WTC11 (cell line): ENCODE measurements around the gene RELT. TPM values are rescaled to one million over a fixed set of nuclear protein-coding genes. Genes with fewer than 3 reads are reported as not detected.

ENCODE experiments used
- ATAC-seq: fragments of 200-7000 bp; cut with Tn5 transposase; 2 replicates; pipeline ENCODE4 v1.10.0; 2021; ENCODE audit warnings: mild to moderate bottlenecking, moderate library complexity
- CTCF ChIA-PET: fragments of 300-600 bp; sonication (Branson Sonifier 250); formaldehyde crosslinking; loops from one replicate; lab custom pipeline; 2021; ENCODE audit warnings: antibody characterized with exemption; lab: Charles Lee
- POLR2A ChIA-PET: fragments of 350-600 bp; sonication (Branson Sonifier 250); formaldehyde crosslinking; loops from one replicate; lab custom pipeline; 2021; ENCODE audit warnings: antibody characterized with exemption; lab: Charles Lee
- DNase-seq: peaks from one replicate; pipeline ENCODE4 v3.0.0; 2021; ENCODE audit warnings: low spot score
- H3K27ac Mint-ChIP-seq: 2 replicates; pipeline ENCODE4 v1.8.0; 2021; ENCODE audit warnings: mixed read lengths
- H3K27me3 Mint-ChIP-seq: 2 replicates; pipeline ENCODE4 v1.8.0; 2021; ENCODE audit warnings: low read depth, mild to moderate bottlenecking, moderate library complexity, mixed read lengths
- H3K36me3 Mint-ChIP-seq: 2 replicates; pipeline ENCODE4 v1.8.0; 2021; ENCODE audit warnings: mixed read lengths
- H3K4me1 Mint-ChIP-seq: 2 replicates; pipeline ENCODE4 v1.8.0; 2022; ENCODE audit warnings: mixed read lengths
- H3K4me3 Mint-ChIP-seq: 2 replicates; pipeline ENCODE4 v1.8.0; 2021; ENCODE audit warnings: mild to moderate bottlenecking, moderate library complexity, mixed read lengths
- H3K9me3 Mint-ChIP-seq: 2 replicates; pipeline ENCODE4 v1.8.0; 2021; ENCODE audit warnings: mixed read lengths
- ATF1 ChIP-seq: sonication (generic); formaldehyde crosslinking; IDR thresholded peaks from 2 replicates; pipeline ENCODE4 v1.8.1; 2023; ENCODE audit warnings: mild to moderate bottlenecking, moderate library complexity, missing genetic modification reagents
- CREM ChIP-seq: sonication (generic); formaldehyde crosslinking; IDR thresholded peaks from 2 replicates; pipeline ENCODE4 v1.8.1; 2022; ENCODE audit warnings: mild to moderate bottlenecking, missing genetic modification reagents, moderate library complexity
- FOXP1 ChIP-seq: sonication (generic); formaldehyde crosslinking; IDR thresholded peaks from 2 replicates; pipeline ENCODE4 v1.8.0; 2022; ENCODE audit warnings: missing genetic modification reagents, mild to moderate bottlenecking, moderate library complexity, borderline replicate concordance
- IRF2 ChIP-seq: sonication (generic); formaldehyde crosslinking; IDR thresholded peaks from 2 replicates; pipeline ENCODE4 v1.8.0; 2022; ENCODE audit warnings: low read depth, missing genetic modification reagents, borderline replicate concordance
- NR1H2 ChIP-seq: sonication (generic); formaldehyde crosslinking; IDR thresholded peaks from 2 replicates; pipeline ENCODE4 v1.9.0; 2021; ENCODE audit warnings: mild to moderate bottlenecking, moderate library complexity, missing genetic modification reagents
- NR3C1 ChIP-seq: sonication (generic); formaldehyde crosslinking; conservative IDR thresholded peaks from 2 replicates; pipeline ENCODE4 v1.8.1; 2023; ENCODE audit warnings: low read depth, mild to moderate bottlenecking, missing genetic modification reagents
- OVOL2 ChIP-seq: fragments of 250-450 bp; sonication (Bioruptor Pico); IDR thresholded peaks from 2 replicates; pipeline ENCODE4 v1.9.0; 2021; ENCODE audit warnings: mild to moderate bottlenecking, borderline replicate concordance
- RORB ChIP-seq: fragments of 250-450 bp; sonication (Bioruptor Pico); IDR thresholded peaks from 2 replicates; pipeline ENCODE4 v1.9.0; 2021; ENCODE audit warnings: mild to moderate bottlenecking
- SMAD3 ChIP-seq: sonication (generic); formaldehyde crosslinking; IDR thresholded peaks from 2 replicates; pipeline ENCODE4 v1.8.0; 2022; ENCODE audit warnings: missing genetic modification reagents, mild to moderate bottlenecking, borderline replicate concordance
- TCF7 ChIP-seq: sonication (generic); formaldehyde crosslinking; IDR thresholded peaks from 2 replicates; pipeline ENCODE4 v1.8.0; 2022; ENCODE audit warnings: mild to moderate bottlenecking, low read depth, missing genetic modification reagents, moderate library complexity
- ZBTB21 ChIP-seq: sonication (generic); formaldehyde crosslinking; IDR thresholded peaks from 2 replicates; pipeline ENCODE4 v1.8.1; 2023; ENCODE audit warnings: mild to moderate bottlenecking, missing genetic modification reagents, borderline replicate concordance
- ZNF263 ChIP-seq: sonication (generic); formaldehyde crosslinking; IDR thresholded peaks from 2 replicates; pipeline ENCODE4 v1.8.1; 2022; ENCODE audit warnings: low read depth, mild to moderate bottlenecking, moderate library complexity, missing genetic modification reagents
- ZNF396 ChIP-seq: fragments of 250-450 bp; sonication (Bioruptor Pico); IDR thresholded peaks from 2 replicates; pipeline ENCODE4 v1.8.0; 2021; ENCODE audit warnings: mild to moderate bottlenecking, moderate library complexity, borderline replicate concordance
- ZNF423 ChIP-seq: fragments of 250-450 bp; sonication (Bioruptor Pico); IDR thresholded peaks from 2 replicates; pipeline ENCODE4 v2.1.2; 2022; ENCODE audit warnings: mild to moderate bottlenecking, moderate library complexity
- total RNA-seq: library from RNA; stranded (reverse); gene quantifications from 3 replicates; pipeline ENCODE4 v1.2.3, GENCODE V29; 2021
- TF ChIP-seq, protein P1 (sequence below): sonication (generic); formaldehyde crosslinking; IDR thresholded peaks from 2 replicates; pipeline ENCODE4 v1.8.0; 2022; ENCODE audit warnings: mild to moderate bottlenecking, missing genetic modification reagents
- TF ChIP-seq, protein P2 (sequence below): sonication (generic); formaldehyde crosslinking; IDR thresholded peaks from 2 replicates; pipeline ENCODE4 v1.8.0; 2023; ENCODE audit warnings: missing genetic modification reagents
- TF ChIP-seq, protein P3 (sequence below): sonication (generic); formaldehyde crosslinking; IDR thresholded peaks from 2 replicates; pipeline ENCODE4 v1.8.1; 2022; ENCODE audit warnings: low read depth, mild to moderate bottlenecking, moderate library complexity, missing genetic modification reagents, borderline replicate concordance
- TF ChIP-seq, protein P4 (sequence below): sonication (generic); formaldehyde crosslinking; conservative IDR thresholded peaks from 2 replicates; pipeline ENCODE4 v1.8.1; 2023; ENCODE audit warnings: mild to moderate bottlenecking, low read depth, missing genetic modification reagents, moderate library complexity
- TF ChIP-seq, protein P5 (sequence below): sonication (generic); formaldehyde crosslinking; IDR thresholded peaks from 2 replicates; pipeline ENCODE4 v1.8.1; 2022; ENCODE audit warnings: mild to moderate bottlenecking, missing genetic modification reagents, moderate library complexity, borderline replicate concordance
- TF ChIP-seq, protein P6 (sequence below): fragments of 200-600 bp; IDR thresholded peaks from 2 replicates; pipeline ENCODE4 v1.8.0; 2022; ENCODE audit warnings: antibody characterized with exemption
- TF ChIP-seq, protein P7 (sequence below): sonication (generic); formaldehyde crosslinking; IDR thresholded peaks from 2 replicates; pipeline ENCODE4 v1.8.0; 2022; ENCODE audit warnings: mild to moderate bottlenecking, missing genetic modification reagents
- TF ChIP-seq, protein P8 (sequence below): fragments of 250-450 bp; sonication (Bioruptor Pico); IDR thresholded peaks from 2 replicates; pipeline ENCODE4 v1.9.0; 2021; ENCODE audit warnings: moderate library complexity, mild to moderate bottlenecking, inconsistent platforms, borderline replicate concordance
- TF ChIP-seq, protein P9 (sequence below): sonication (generic); formaldehyde crosslinking; conservative IDR thresholded peaks from 2 replicates; pipeline ENCODE4 v1.8.1; 2022; ENCODE audit warnings: mild to moderate bottlenecking, missing genetic modification reagents
- TF ChIP-seq, protein P10 (sequence below): sonication (generic); formaldehyde crosslinking; IDR thresholded peaks from 2 replicates; pipeline ENCODE4 v1.8.1; 2023; ENCODE audit warnings: mild to moderate bottlenecking, missing genetic modification reagents, moderate library complexity

The RELT gene
- total RNA-seq, 1 experiment from 2014 or later = 6.7 TPM

DNA sequence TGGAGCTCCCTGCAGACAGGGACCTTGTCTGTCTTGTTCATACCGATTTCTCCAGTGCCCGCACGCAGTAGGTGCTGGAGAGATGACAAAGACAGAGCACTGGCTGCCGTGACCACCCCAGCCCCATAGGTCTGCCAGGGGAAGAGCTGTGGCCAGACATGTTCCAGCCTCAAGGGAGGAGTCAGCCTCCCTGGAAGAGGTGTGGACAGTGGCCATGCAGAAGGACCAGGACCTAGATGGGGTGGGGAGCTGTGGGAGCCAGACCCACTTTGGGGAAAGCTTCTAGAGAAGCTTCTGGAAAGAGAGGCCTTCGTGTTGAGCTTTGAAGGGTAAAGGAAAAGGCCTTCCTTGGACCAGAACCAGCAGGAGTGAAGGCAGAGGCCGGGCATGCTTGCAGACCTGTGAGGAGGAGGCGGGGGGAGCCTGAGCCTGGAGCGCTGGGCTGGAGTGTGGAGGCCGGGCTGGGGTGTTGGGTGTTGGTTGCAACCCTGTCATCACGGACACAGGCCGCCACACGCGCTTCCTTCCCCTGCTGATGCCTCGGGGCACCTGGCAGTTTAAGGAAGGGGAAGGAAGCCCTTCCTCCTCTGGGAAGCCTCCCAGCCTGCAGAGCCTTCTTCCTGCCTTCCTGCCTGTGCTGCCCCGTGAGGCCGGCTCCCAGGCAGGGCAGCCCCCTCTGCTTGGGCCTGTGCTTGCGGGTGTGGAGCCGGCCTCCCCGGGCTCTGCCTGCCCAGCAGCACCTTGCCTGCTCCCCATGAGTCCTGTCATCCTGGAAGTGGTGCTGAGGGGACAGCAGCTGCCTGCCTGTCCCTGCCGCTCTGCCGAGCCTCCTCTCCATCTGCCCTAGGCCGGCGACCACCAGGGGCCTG, 12.3 kb downstream of the RELT start (continued):
- TF ChIP-seq, protein P1, sequence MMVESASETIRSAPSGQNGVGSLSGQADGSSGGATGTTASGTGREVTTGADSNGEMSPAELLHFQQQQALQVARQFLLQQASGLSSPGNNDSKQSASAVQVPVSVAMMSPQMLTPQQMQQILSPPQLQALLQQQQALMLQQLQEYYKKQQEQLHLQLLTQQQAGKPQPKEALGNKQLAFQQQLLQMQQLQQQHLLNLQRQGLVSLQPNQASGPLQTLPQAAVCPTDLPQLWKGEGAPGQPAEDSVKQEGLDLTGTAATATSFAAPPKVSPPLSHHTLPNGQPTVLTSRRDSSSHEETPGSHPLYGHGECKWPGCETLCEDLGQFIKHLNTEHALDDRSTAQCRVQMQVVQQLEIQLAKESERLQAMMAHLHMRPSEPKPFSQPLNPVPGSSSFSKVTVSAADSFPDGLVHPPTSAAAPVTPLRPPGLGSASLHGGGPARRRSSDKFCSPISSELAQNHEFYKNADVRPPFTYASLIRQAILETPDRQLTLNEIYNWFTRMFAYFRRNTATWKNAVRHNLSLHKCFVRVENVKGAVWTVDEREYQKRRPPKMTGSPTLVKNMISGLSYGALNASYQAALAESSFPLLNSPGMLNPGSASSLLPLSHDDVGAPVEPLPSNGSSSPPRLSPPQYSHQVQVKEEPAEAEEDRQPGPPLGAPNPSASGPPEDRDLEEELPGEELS (CRISPR knock-in tag) = no peak
- no peak for TF ChIP-seq FOXP1
- TF ChIP-seq, protein P2, sequence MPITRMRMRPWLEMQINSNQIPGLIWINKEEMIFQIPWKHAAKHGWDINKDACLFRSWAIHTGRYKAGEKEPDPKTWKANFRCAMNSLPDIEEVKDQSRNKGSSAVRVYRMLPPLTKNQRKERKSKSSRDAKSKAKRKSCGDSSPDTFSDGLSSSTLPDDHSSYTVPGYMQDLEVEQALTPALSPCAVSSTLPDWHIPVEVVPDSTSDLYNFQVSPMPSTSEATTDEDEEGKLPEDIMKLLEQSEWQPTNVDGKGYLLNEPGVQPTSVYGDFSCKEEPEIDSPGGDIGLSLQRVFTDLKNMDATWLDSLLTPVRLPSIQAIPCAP (CRISPR knock-in tag) = no peak
- no peak for TF ChIP-seq NR3C1 (CRISPR knock-in tag)
- TF ChIP-seq ZNF423 = no peak
- TF ChIP-seq IRF2 (CRISPR knock-in tag) = no peak
- TF ChIP-seq OVOL2 (CRISPR knock-in tag) = no peak
- no peak for TF ChIP-seq SMAD3
- TF ChIP-seq, protein P3, sequence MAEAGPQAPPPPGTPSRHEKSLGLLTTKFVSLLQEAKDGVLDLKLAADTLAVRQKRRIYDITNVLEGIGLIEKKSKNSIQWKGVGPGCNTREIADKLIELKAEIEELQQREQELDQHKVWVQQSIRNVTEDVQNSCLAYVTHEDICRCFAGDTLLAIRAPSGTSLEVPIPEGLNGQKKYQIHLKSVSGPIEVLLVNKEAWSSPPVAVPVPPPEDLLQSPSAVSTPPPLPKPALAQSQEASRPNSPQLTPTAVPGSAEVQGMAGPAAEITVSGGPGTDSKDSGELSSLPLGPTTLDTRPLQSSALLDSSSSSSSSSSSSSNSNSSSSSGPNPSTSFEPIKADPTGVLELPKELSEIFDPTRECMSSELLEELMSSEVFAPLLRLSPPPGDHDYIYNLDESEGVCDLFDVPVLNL = no peak
- TF ChIP-seq, protein P4, sequence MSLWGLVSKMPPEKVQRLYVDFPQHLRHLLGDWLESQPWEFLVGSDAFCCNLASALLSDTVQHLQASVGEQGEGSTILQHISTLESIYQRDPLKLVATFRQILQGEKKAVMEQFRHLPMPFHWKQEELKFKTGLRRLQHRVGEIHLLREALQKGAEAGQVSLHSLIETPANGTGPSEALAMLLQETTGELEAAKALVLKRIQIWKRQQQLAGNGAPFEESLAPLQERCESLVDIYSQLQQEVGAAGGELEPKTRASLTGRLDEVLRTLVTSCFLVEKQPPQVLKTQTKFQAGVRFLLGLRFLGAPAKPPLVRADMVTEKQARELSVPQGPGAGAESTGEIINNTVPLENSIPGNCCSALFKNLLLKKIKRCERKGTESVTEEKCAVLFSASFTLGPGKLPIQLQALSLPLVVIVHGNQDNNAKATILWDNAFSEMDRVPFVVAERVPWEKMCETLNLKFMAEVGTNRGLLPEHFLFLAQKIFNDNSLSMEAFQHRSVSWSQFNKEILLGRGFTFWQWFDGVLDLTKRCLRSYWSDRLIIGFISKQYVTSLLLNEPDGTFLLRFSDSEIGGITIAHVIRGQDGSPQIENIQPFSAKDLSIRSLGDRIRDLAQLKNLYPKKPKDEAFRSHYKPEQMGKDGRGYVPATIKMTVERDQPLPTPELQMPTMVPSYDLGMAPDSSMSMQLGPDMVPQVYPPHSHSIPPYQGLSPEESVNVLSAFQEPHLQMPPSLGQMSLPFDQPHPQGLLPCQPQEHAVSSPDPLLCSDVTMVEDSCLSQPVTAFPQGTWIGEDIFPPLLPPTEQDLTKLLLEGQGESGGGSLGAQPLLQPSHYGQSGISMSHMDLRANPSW = no peak
- TF ChIP-seq, protein P5, sequence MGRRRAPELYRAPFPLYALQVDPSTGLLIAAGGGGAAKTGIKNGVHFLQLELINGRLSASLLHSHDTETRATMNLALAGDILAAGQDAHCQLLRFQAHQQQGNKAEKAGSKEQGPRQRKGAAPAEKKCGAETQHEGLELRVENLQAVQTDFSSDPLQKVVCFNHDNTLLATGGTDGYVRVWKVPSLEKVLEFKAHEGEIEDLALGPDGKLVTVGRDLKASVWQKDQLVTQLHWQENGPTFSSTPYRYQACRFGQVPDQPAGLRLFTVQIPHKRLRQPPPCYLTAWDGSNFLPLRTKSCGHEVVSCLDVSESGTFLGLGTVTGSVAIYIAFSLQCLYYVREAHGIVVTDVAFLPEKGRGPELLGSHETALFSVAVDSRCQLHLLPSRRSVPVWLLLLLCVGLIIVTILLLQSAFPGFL (CRISPR knock-in tag) = no peak
- TF ChIP-seq NR1H2 = no peak

DNA sequence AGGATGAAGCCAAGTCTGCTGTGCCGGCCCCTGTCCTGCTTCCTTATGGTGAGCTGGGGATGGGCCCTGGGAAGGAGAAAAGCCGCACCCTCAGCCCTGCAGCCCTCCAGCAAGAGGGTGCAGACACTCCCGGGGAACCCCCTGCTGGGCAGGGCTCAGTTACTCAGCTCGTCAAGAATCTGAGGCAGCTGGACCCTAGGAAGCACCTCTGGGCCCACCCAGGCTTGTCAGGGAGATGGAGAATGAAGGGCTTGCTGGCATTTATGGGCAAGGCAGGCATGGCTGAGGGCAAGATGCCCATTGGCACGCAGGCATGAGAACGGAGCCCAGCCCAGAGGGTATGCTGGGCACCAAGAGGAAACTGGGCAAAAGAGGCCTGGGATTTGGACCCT, 12.9 kb downstream of the RELT start:
- CTCF ChIA-PET = interaction anchor here (0.6 to 2.8 kb wide), 8 partner anchors 17 to 272 kb away, joined by 3 to 10 read pairs (median 5); no protein-coding TSS in a partner anchor
- Mint-ChIP-seq H3K4me1 (peaks cover 9% of the 10 kb centered on the region; the same call in 1 of the 2 replicates), H3K27ac (no peak overlapping the region), H3K36me3 (no peaks in the 10 kb centered on the region), H3K4me3 (no peak overlapping the region), H3K9me3 (no peaks in the 10 kb centered on the region), H3K27me3 (no peaks in the 10 kb centered on the region)
- POLR2A ChIA-PET = no interaction called here
- ATAC-seq = no peak
- no peak for DNase-seq
- TF ChIP-seq, protein P6, sequence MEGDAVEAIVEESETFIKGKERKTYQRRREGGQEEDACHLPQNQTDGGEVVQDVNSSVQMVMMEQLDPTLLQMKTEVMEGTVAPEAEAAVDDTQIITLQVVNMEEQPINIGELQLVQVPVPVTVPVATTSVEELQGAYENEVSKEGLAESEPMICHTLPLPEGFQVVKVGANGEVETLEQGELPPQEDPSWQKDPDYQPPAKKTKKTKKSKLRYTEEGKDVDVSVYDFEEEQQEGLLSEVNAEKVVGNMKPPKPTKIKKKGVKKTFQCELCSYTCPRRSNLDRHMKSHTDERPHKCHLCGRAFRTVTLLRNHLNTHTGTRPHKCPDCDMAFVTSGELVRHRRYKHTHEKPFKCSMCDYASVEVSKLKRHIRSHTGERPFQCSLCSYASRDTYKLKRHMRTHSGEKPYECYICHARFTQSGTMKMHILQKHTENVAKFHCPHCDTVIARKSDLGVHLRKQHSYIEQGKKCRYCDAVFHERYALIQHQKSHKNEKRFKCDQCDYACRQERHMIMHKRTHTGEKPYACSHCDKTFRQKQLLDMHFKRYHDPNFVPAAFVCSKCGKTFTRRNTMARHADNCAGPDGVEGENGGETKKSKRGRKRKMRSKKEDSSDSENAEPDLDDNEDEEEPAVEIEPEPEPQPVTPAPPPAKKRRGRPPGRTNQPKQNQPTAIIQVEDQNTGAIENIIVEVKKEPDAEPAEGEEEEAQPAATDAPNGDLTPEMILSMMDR = no peak
- TF ChIP-seq RORB (CRISPR knock-in tag) = no peak
- TF ChIP-seq ZNF423 = no peak
- no peak for TF ChIP-seq TCF7 (CRISPR knock-in tag)
- no peak for TF ChIP-seq ZBTB21 (CRISPR knock-in tag)
- TF ChIP-seq, protein P7, sequence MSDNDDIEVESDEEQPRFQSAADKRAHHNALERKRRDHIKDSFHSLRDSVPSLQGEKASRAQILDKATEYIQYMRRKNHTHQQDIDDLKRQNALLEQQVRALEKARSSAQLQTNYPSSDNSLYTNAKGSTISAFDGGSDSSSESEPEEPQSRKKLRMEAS (CRISPR knock-in tag) = no peak
- no peak for TF ChIP-seq CREM (CRISPR knock-in tag)
- TF ChIP-seq, protein P8, sequence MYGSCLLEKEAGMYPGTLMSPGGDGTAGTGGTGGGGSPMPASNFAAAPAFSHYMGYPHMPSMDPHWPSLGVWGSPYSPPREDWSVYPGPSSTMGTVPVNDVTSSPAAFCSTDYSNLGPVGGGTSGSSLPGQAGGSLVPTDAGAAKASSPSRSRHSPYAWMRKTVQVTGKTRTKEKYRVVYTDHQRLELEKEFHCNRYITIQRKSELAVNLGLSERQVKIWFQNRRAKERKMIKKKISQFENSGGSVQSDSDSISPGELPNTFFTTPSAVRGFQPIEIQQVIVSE (CRISPR knock-in tag) = no peak
- TF ChIP-seq, protein P9, sequence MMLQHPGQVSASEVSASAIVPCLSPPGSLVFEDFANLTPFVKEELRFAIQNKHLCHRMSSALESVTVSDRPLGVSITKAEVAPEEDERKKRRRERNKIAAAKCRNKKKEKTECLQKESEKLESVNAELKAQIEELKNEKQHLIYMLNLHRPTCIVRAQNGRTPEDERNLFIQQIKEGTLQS = no peak
- no peak for TF ChIP-seq ZNF396 (CRISPR knock-in tag)
- no peak for TF ChIP-seq ATF1
- TF ChIP-seq, protein P10, sequence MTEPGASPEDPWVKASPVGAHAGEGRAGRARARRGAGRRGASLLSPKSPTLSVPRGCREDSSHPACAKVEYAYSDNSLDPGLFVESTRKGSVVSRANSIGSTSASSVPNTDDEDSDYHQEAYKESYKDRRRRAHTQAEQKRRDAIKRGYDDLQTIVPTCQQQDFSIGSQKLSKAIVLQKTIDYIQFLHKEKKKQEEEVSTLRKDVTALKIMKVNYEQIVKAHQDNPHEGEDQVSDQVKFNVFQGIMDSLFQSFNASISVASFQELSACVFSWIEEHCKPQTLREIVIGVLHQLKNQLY = no peak
- no peak for TF ChIP-seq IRF2 (CRISPR knock-in tag)
- no peak for TF ChIP-seq ZNF263 (CRISPR knock-in tag)
